Measurements from ENCODE around the gene RARB.

GRCh38 chr3:25405335-25405734 lies 22.7 kb upstream of the RARB start:
- TF ChIP-seq EZH2 (IDR thresholded peaks at IDR 0.05; ENCODE audit: low read length, missing control alignments) (no peak), CTCF (conservative IDR thresholded peaks at IDR 0.05 in 1 of 2, IDR thresholded peaks at IDR 0.05 in 1 of 2; ENCODE audit: low read depth in 1 of 2, low read length in 2 of 2) (no peak)

Measured in fibroblast of lung (primary cell).